VCaP (cell line): ENCODE data around the gene TNFAIP2.

ENCODE experiments used
- H3K27ac ChIP-seq: fragments of 450-650 bp; 2 replicates; pipeline ENCODE4 v1.5.1; 2017
- TF ChIP-seq, protein P1 (sequence below): fragments of 450-650 bp; conservative IDR thresholded peaks from 2 replicates; pipeline ENCODE4 v1.5.1; 2017; ENCODE audit warnings: mild to moderate bottlenecking, moderate library complexity

The TNFAIP2 gene

DNA sequence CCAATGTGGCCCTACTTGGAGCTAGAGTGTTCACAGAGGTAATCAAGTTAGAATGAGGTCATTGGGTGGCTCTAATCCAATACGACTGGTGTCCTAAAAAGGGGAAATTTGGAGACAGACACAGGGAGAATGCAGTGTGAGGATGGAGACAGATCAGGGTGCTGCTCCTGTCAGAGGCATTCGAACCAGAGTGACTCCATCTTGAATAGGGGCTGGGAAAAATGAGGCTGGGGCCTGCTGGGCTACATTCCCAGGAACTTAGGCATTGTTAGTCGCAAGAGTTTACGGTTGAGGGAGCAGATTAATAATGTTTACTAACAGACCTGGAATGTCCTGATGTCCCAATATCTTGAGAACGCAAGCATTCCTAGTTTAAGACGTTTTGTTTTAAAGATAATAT, 20.2 kb downstream of the TNFAIP2 start:
- TF ChIP-seq, protein P1, sequence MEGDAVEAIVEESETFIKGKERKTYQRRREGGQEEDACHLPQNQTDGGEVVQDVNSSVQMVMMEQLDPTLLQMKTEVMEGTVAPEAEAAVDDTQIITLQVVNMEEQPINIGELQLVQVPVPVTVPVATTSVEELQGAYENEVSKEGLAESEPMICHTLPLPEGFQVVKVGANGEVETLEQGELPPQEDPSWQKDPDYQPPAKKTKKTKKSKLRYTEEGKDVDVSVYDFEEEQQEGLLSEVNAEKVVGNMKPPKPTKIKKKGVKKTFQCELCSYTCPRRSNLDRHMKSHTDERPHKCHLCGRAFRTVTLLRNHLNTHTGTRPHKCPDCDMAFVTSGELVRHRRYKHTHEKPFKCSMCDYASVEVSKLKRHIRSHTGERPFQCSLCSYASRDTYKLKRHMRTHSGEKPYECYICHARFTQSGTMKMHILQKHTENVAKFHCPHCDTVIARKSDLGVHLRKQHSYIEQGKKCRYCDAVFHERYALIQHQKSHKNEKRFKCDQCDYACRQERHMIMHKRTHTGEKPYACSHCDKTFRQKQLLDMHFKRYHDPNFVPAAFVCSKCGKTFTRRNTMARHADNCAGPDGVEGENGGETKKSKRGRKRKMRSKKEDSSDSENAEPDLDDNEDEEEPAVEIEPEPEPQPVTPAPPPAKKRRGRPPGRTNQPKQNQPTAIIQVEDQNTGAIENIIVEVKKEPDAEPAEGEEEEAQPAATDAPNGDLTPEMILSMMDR, result no peak
- H3K27ac ChIP-seq, result peak overlapping the region; percentile 89

DNA sequence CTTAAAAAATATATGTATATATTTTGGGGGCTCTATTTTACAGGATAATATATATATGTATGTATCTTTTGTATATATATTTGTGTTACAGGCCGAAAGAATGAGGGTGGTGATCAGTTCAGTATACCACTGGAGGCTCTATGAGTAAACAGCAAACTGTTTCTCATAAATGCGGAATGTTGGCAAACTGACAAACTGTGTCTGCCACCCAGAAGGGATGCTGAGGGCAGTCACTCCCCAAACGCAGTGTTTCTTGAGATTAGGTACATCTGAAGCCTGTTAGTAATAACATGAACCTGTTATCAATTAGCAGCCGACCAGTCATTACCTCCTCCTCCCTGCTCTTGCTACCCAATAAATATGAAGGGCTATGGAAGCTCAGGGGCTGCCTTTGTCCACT, 20.8 kb downstream of the TNFAIP2 start:
- H3K27ac ChIP-seq, result peak overlapping the region; percentile 89; the same call in 1 of the 2 replicates
- TF ChIP-seq, protein P1, result no peak

DNA sequence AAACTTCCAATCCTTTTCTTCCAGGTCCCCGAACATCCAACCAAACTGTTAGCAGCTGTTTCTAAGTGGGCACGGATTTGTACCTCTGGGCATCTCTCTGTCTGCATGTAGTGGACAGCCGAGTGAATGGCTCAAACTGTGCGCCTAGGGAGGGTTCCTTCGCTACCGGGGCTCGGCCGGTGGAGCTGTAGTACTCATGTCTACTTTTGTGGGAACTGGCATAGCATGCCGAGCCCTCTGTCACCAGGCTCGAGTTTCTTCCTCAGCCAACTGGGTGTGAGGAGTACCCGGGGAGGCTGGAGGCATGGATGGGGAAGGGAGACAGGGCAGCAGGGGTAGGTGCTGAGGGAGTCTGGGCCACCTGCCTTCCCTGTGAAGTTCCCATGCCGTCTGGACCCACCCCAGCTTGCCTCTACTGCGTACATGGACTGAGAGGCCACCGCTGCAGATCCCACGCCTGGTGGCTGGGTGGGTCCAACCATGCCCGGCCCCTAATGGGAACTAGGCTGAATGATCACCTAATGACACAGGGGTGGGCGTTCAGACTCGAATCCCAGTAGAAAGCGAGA, 23.0 kb downstream of the TNFAIP2 start:
- TF ChIP-seq, protein P1, result no peak

DNA sequence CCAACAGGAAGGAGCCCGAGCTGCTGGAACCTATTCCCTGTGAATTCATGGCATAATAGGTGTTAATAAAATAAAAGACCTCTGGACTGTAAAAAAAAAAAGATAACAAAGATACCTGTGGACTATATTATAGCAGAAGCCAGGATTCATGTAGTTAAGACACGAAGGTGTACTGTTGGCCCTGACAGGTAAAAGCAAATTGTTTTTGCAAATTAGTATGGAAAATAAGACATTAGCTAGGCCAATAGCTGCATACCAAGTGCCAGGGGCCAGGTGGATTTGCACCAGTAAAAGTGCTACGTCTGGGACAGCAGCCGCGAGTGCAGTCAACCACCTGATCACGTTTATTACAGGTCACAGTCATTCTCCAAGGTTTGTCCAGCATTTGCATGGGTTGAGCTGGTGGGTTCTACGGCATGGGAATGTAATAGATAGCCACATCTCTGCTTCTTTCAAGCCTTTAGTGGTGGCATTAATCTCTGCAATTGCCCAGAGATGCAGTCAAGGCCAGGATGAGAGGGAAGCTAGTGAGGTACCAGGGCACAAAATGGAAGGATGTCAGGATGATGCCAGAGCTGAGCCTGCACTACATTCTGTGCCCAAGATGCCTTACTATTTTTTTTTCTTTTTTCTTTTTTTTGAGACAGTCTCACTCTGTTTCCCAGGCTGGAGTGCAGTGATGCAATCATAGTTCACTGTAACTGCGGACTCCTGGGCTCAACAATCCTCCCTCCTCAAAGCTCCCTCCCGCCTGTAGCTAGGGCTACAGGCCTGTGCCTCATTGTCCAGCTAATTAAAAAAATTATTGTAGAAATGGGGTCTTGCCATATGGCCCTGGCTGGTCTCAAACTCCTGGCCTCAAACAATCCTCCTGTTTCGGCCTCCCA, 26.3 kb downstream of the TNFAIP2 start:
- peak overlapping the region; percentile 70 for H3K27ac ChIP-seq
- TF ChIP-seq, protein P1, result no peak

More for the DNA sequence above, 23.0 kb downstream of the TNFAIP2 start:
- peak overlapping the region; percentile 3; the same call in 1 of the 2 replicates for H3K27ac ChIP-seq

DNA sequence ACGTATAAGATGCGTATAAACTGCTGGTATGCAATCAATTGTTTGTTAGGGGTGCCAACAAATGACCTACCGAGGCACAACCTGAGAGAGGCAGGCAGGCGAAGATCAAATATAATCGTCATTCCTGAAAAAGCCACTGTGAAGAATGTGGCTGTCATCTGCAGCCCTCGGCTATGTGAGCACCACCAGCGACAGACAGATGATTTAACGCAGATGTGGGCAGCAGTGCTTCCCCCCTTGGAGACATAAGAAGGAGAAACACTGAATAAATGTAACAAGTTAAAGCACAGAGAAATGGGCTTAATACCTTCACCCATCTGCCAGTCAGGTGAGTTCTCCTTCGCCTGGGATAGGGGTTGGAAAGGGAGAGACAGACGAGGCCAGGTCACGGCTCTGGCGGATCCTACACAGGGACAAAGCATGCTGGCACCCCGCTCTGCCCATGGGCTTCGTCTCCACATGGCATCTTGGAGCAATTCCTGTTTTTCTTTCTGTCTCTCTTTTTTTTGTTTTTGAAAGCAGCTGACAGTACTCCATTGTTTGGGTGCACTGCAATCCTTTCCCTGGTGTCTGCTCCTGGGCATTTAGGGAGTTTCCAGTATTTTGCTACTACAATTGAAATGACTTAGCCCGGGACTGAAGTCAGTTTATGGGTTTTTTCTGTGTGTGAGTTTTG, 28.1 kb downstream of the TNFAIP2 start:
- no peak overlapping the region for H3K27ac ChIP-seq
- TF ChIP-seq, protein P1, result no peak

DNA sequence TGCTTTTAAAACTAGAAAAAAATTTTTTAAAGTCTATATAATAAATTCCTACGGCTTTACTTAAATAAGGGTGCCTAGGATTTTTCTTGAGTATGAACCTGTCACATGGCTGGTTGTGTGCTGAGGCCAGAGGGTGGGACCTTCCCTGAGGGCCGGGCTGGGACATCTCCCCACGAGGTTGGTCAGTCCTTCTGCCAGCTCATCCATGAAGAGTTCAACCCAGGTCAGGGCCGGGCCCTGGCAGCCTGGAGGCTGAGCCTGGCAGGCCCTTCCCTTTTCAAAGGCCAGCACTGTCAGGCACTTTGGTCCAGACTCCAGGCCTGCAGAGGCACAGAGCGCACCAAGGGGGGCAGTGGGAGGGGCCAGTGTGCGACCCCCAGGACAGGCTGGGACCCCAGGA, 31.7 kb downstream of the TNFAIP2 start:
- TF ChIP-seq, protein P1, result no peak

DNA sequence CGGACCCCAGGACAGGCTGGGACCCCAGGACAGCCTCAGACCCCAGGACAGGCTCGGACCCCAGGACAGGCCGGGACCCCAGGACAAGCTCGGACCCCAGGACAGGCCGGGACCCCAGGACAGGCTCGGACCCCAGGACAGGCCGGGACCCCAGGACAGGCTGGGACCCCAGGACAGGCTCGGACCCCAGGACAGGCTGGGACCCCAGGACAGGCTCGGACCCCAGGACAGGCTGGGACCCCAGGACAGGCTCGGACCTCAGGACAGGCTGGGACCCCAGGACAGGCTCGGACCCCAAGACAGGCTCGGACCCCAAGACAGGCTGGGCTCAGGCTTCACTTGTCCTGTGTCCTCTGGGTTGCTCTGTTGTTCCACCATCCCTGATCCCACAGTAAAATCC, 32.2 kb downstream of the TNFAIP2 start:
- H3K27ac ChIP-seq, result peak overlapping the region; percentile 80; the same call in 1 of the 2 replicates

More for the DNA sequence above, 31.7 kb downstream of the TNFAIP2 start:
- H3K27ac ChIP-seq, result peak overlapping the region; percentile 57
